Measurements from ENCODE around the gene ASTN2. TPM values are rescaled to one million over a fixed set of nuclear protein-coding genes. Genes with fewer than 3 reads are reported as not detected.

Gene ASTN2
- total RNA-seq, 4 donors from 2014 or later: 3.2 to 7.0 (median 5.4) TPM

- no peak for TF ChIP-seq CTCF (IDR thresholded peaks at IDR 0.05; ENCODE audit: low read depth)
Observed at GRCh38 chr9:116868201-116868600, 546.7 kb downstream of the ASTN2 start.

GRCh38 chr9:116861321-116861720, 553.5 kb downstream of the ASTN2 start:
- TF ChIP-seq CTCF (IDR thresholded peaks at IDR 0.05; ENCODE audit: low read depth): no peak

- TF ChIP-seq CTCF (IDR thresholded peaks at IDR 0.05; ENCODE audit: low read depth): no peak
Observed at GRCh38 chr9:116860509-116861120, 554.2 kb downstream of the ASTN2 start.

GRCh38 chr9:116859763-116860162, 555.1 kb downstream of the ASTN2 start:
- no peak for TF ChIP-seq CTCF (IDR thresholded peaks at IDR 0.05; ENCODE audit: low read depth)

GRCh38 chr9:116857321-116857720, 557.5 kb downstream of the ASTN2 start:
- TF ChIP-seq CTCF (IDR thresholded peaks at IDR 0.05; ENCODE audit: low read depth): no peak

GRCh38 chr9:116855881-116856662, 558.8 kb downstream of the ASTN2 start:
- no peak for TF ChIP-seq CTCF (IDR thresholded peaks at IDR 0.05; ENCODE audit: low read depth)

- no peak for TF ChIP-seq CTCF (IDR thresholded peaks at IDR 0.05; ENCODE audit: low read depth)
Observed at GRCh38 chr9:116849721-116850120, 565.1 kb downstream of the ASTN2 start.
